IMR-90 (cell line): ENCODE results near the gene XYLT2. TPM values are rescaled to one million over a fixed set of nuclear protein-coding genes. Genes with fewer than 3 reads are reported as not detected.
A peak's percentile ranks its signal among the peaks of the same experiment; 100 is the strongest.

Experiments used
- ATAC-seq: fragments of 200-7000 bp; cut with Tn5 transposase; 2 replicates; pipeline ENCODE4 v1.9.1; 2020; ENCODE audit warnings: low read depth, mild to moderate bottlenecking, moderate library complexity
- BruUV-seq: library from RNA; stranded (reverse); fragments of 400-500 nt; replicated peaks from 2 replicates; lab custom pipeline; 2021; lab: Mats Ljungman, UMichigan
- CTCF ChIA-PET: fragments of 300-600 bp; formaldehyde crosslinking; extraction: SDS; loops from one replicate; lab custom pipeline; 2021; ENCODE audit warnings: antibody characterized with exemption; lab: Yijun Ruan, JAX
- POLR2A ChIA-PET: fragments of 300-600 bp; sonication (Branson Sonifier 250); formaldehyde crosslinking; loops from one replicate; lab custom pipeline; 2022; ENCODE audit warnings: antibody characterized with exemption; ENCODE audit not compliant: unreplicated experiment; lab: Charles Lee
- DNase-seq: peaks from one replicate; pipeline ENCODE4 v3.0.0; 2013
- H2AFZ ChIP-seq: replicated peaks from 2 replicates; pipeline ENCODE3; 2013; ENCODE audit warnings: low read length, mild to moderate bottlenecking; ENCODE audit not compliant: poor library complexity
- H2AK5ac ChIP-seq: 2 replicates; pipeline ENCODE4 v1.6.1; 2013; ENCODE audit warnings: low read depth, low read length, inconsistent platforms
- H2AK9ac ChIP-seq: replicated peaks from 2 replicates; pipeline ENCODE3; 2013; ENCODE audit warnings: mild to moderate bottlenecking, low read depth, low read length, moderate library complexity; ENCODE audit not compliant: poor library complexity
- H2BK120ac ChIP-seq: 2 replicates; pipeline ENCODE4 v1.6.1; 2013; ENCODE audit warnings: low read depth, low read length, inconsistent platforms
- H2BK15ac ChIP-seq: 3 replicates; pipeline ENCODE4 v1.6.1; 2013; ENCODE audit warnings: low read depth, low read length, inconsistent platforms
- H2BK20ac ChIP-seq: 2 replicates; pipeline ENCODE4 v1.6.1; 2013; ENCODE audit warnings: low read depth, mild to moderate bottlenecking, inconsistent platforms, low read length, moderate library complexity
- H2BK5ac ChIP-seq: 2 replicates; pipeline ENCODE4 v1.6.1; 2013; ENCODE audit warnings: mild to moderate bottlenecking, low read depth, low read length, inconsistent platforms; ENCODE audit not compliant: poor library complexity, severe bottlenecking
- H3K14ac ChIP-seq: replicated peaks from 2 replicates; pipeline ENCODE4 v1.6.1; 2013; ENCODE audit warnings: low read depth, low read length, inconsistent platforms
- H3K18ac ChIP-seq: 2 replicates; pipeline ENCODE4 v1.6.1; 2013; ENCODE audit warnings: low read depth, low read length, control low read depth
- H3K23ac ChIP-seq: 2 replicates; pipeline ENCODE4 v1.6.1; 2013; ENCODE audit warnings: low read depth, low read length, inconsistent platforms
- H3K27ac ChIP-seq: 2 replicates; pipeline ENCODE4 v1.5.1; 2013; ENCODE audit warnings: mild to moderate bottlenecking, control low read depth, low read length; ENCODE audit not compliant: insufficient read depth
- H3K27me3 ChIP-seq: 2 replicates; pipeline ENCODE4 v1.6.1; 2013; ENCODE audit warnings: low read length; ENCODE audit not compliant: control insufficient read depth, insufficient read depth
- H3K36me3 ChIP-seq: 2 replicates; pipeline ENCODE4 v1.6.1; 2013; ENCODE audit warnings: low read length, mixed read lengths; ENCODE audit not compliant: control insufficient read depth, insufficient read depth
- H3K4ac ChIP-seq: 2 replicates; pipeline ENCODE4 v1.6.1; 2013; ENCODE audit warnings: low read depth, low read length, inconsistent platforms
- H3K4me1 ChIP-seq: 2 replicates; pipeline ENCODE4 v1.6.1; 2013; ENCODE audit warnings: low read length, mixed read lengths; ENCODE audit not compliant: control insufficient read depth, insufficient read depth
- H3K4me2 ChIP-seq: 2 replicates; pipeline ENCODE4 v1.6.1; 2013; ENCODE audit warnings: low read depth, mild to moderate bottlenecking, control low read depth, low read length, moderate library complexity
- H3K4me3 ChIP-seq: 2 replicates; pipeline ENCODE4 v1.5.1; 2013; ENCODE audit warnings: low read depth, mild to moderate bottlenecking, control low read depth, low read length, moderate library complexity; ENCODE audit not compliant: insufficient read depth
- H3K56ac ChIP-seq: 2 replicates; pipeline ENCODE4 v1.6.1; 2013; ENCODE audit warnings: low read length, inconsistent platforms; ENCODE audit not compliant: insufficient read depth; ENCODE audit errors: extremely low read depth
- H3K79me1 ChIP-seq, 2 experiments: 2 replicates each; pipeline ENCODE4 v1.6.1; 2013; ENCODE audit warnings: low read length in 2 of 2, inconsistent platforms in 1 of 2, low read depth in 1 of 2
- H3K9ac ChIP-seq: 2 replicates; pipeline ENCODE4 v1.6.1; 2013; ENCODE audit warnings: low read depth, low read length, control low read depth
- H3K9me1 ChIP-seq: 2 replicates; pipeline ENCODE4 v1.6.1; 2013; ENCODE audit warnings: low read length, inconsistent platforms; ENCODE audit not compliant: insufficient read depth
- H3K9me3 ChIP-seq: 2 replicates; pipeline ENCODE4 v1.6.1; 2013; ENCODE audit warnings: low read length; ENCODE audit not compliant: control insufficient read depth, insufficient read depth
- H4K20me1 ChIP-seq: 2 replicates; pipeline ENCODE4 v1.6.1; 2013; ENCODE audit warnings: low read length, inconsistent platforms; ENCODE audit not compliant: insufficient read depth
- H4K5ac ChIP-seq: 2 replicates; pipeline ENCODE4 v1.6.1; 2013; ENCODE audit warnings: mild to moderate bottlenecking, low read depth, low read length, control low read depth
- H4K8ac ChIP-seq, 2 experiments: 2 replicates each; pipeline ENCODE4 v1.6.1; 2013; ENCODE audit warnings: low read depth in 2 of 2, low read length in 2 of 2, control low read depth in 1 of 2, inconsistent platforms in 1 of 2
- H4K91ac ChIP-seq: 2 replicates; pipeline ENCODE4 v1.6.1; 2013; ENCODE audit warnings: low read depth, low read length, inconsistent platforms; ENCODE audit not compliant: insufficient read depth
- BHLHE40 ChIP-seq: fragments of 150-350 bp; IDR thresholded peaks from 2 replicates; pipeline ENCODE4 v1.6.1; 2016; ENCODE audit warnings: mild to moderate bottlenecking, low read depth, low read length
- CEBPB ChIP-seq: IDR thresholded peaks from 2 replicates; pipeline ENCODE4 v1.6.1; 2012; ENCODE audit warnings: low read depth, low read length, improper control_type of control experiment
- CHD1 ChIP-seq: IDR thresholded peaks from 2 replicates; pipeline ENCODE4 v1.6.1; 2012; ENCODE audit warnings: low read depth, low read length, improper control_type of control experiment
- CTCF ChIP-seq: conservative IDR thresholded peaks from 2 replicates; pipeline ENCODE4 v1.5.1; 2012; ENCODE audit warnings: mild to moderate bottlenecking, low read depth, low read length, improper control_type of control experiment
- ELK1 ChIP-seq: fragments of 150-350 bp; IDR thresholded peaks from 2 replicates; pipeline ENCODE4 v1.6.1; 2016; ENCODE audit warnings: low read depth, mild to moderate bottlenecking, low read length, moderate library complexity, borderline replicate concordance
- FOS ChIP-seq: fragments of 150-350 bp; IDR thresholded peaks from 2 replicates; pipeline ENCODE4 v1.6.1; 2016; ENCODE audit warnings: low read depth, low read length
- MAFK ChIP-seq: IDR thresholded peaks from 2 replicates; pipeline ENCODE4 v1.6.1; 2012; ENCODE audit warnings: low read depth, low read length, improper control_type of control experiment
- MAZ ChIP-seq: IDR thresholded peaks from 2 replicates; pipeline ENCODE4 v1.6.1; 2012; ENCODE audit warnings: low read depth, mild to moderate bottlenecking, low read length, improper control_type of control experiment, moderate library complexity, borderline replicate concordance
- MXI1 ChIP-seq: IDR thresholded peaks from 2 replicates; pipeline ENCODE4 v1.6.1; 2012; ENCODE audit warnings: low read depth, mild to moderate bottlenecking, low read length, moderate library complexity, borderline replicate concordance
- NFE2L2 ChIP-seq: fragments of 150-350 bp; IDR thresholded peaks from 2 replicates; pipeline ENCODE4 v1.6.1; 2016; ENCODE audit warnings: low read depth, mild to moderate bottlenecking, low read length
- POLR2A ChIP-seq: IDR thresholded peaks from 2 replicates; pipeline ENCODE4 v1.6.1; 2012; ENCODE audit warnings: mild to moderate bottlenecking, low read depth, low read length
- RAD21 ChIP-seq: IDR thresholded peaks from 2 replicates; pipeline ENCODE4 v1.6.1; 2012; ENCODE audit warnings: low read length, improper control_type of control experiment
- RCOR1 ChIP-seq: IDR thresholded peaks from 2 replicates; pipeline ENCODE4 v1.6.1; 2012; ENCODE audit warnings: mild to moderate bottlenecking, low read length, improper control_type of control experiment; ENCODE audit not compliant: insufficient replicate concordance
- RFX5 ChIP-seq: IDR thresholded peaks from 2 replicates; pipeline ENCODE4 v1.8.0; 2012; ENCODE audit warnings: low read depth, mild to moderate bottlenecking, low read length, moderate library complexity
- SMC3 ChIP-seq: fragments of 150-350 bp; IDR thresholded peaks from 2 replicates; pipeline ENCODE4 v1.6.1; 2016; ENCODE audit warnings: low read depth, mild to moderate bottlenecking, antibody characterized with exemption, low read length, moderate library complexity
- USF2 ChIP-seq: fragments of 150-350 bp; IDR thresholded peaks from 2 replicates; pipeline ENCODE4 v1.6.1; 2017; ENCODE audit warnings: mild to moderate bottlenecking, antibody characterized with exemption, low read length, low read depth
- WGBS, 2 experiments: methylation state at CpG; one replicate each; pipeline versions ENCODE4 v1.1.5 to v1.1.7; 2013; ENCODE audit warnings: missing lambda C conversion rate in 2 of 2; ENCODE audit not compliant: insufficient read length in 1 of 2; ENCODE audit errors: extremely low coverage in 2 of 2; 5-methylcytosine and 5-hydroxymethylcytosine counted together
- dilution Hi-C: fragments of 300-500 bp; cut with HindIII; formaldehyde crosslinking; loops from one replicate; pipeline ENCODE4 v1.14.3; 2018; ENCODE audit warnings: low sequenced_read_pairs; ENCODE audit not compliant: unreplicated experiment
- in situ Hi-C: fragments of 300-500 bp; cut with MboI; formaldehyde crosslinking; loops from 3 replicates; pipeline ENCODE4 v1.14.3; 2019; ENCODE audit warnings: low sequenced_read_pairs, inconsistent platforms, mixed read lengths
- intact Hi-C: fragments of 100-400 bp; cut with micrococcal nuclease; formaldehyde crosslinking; loops from 2 replicates; pipeline ENCODE4 v1.10.0; 2022
- polyA plus RNA-seq, 3 experiments: library from polyadenylated mRNA; depleted of rRNA; stranded (reverse); fragments of >200 nt; gene quantifications; 2 replicates each; pipeline ENCODE4 v1.2.3, GENCODE V29; 2012; ENCODE audit warnings: low replicate concordance in 1 of 3
- total RNA-seq: library from RNA; depleted of rRNA; stranded (reverse); fragments of >200 nt; gene quantifications from 2 replicates; pipeline ENCODE4 v1.2.3, GENCODE V29; 2012

XYLT2 gene
- total and polyA plus RNA-seq, 2 of the 4 experiments (the other 2 are of a cell fraction) = 27.7 to 31.9 TPM

- Histone ChIP-seq H3K27ac (no peak overlapping the region), H3K9me1 (peaks cover 9% of the 10 kb centered on the region; the same call in 1 of the 2 replicates), H3K56ac (no peak overlapping the region), H3K23ac (no peak overlapping the region), H2BK120ac (no peak overlapping the region), H4K91ac (no peak overlapping the region), H2BK20ac (no peak overlapping the region), H2AK9ac (peak overlapping the region; percentile 7), H2AFZ (peak overlapping the region; percentile 37), H3K18ac (no peak overlapping the region), H4K20me1 (peaks cover 22% of the 10 kb centered on the region; the same call in 1 of the 2 replicates), H3K27me3 (no peaks in the 10 kb centered on the region), H4K5ac (no peak overlapping the region), H3K4ac (0 out of 2 replicates have a peak overlapping the region, but pooled peaks have one; percentile 54), H4K8ac (no peak overlapping the region), H2BK5ac (no peak overlapping the region), H2AK5ac (peak overlapping the region; percentile 1; the same call in 1 of the 2 replicates), H3K9ac (no peak overlapping the region), H3K9me3 (no peaks in the 10 kb centered on the region), H3K79me1 (peaks cover 0 to 29% of the 10 kb centered on the region in 2 experiments; a peak in 1 of 4 replicates), H3K4me1 (peaks cover 11% of the 10 kb centered on the region), H3K4me2 (no peak overlapping the region), H3K4me3 (no peak overlapping the region), H3K36me3 (peaks cover 45% of the 10 kb centered on the region), H3K14ac (no peak overlapping the region), H2BK15ac (no peak overlapping the region)
- BruUV-seq = no TSS peak
- ATAC-seq = no peak
- WGBS, 2 experiments = 80% methylated on average over 1 of the region's 4 CpGs; no CpG with 5 or more reads in 1 of the 2 experiments
- in situ Hi-C loops = no loop called here
- intact Hi-C loops = no loop called here
- CTCF ChIA-PET = interaction anchor here (0.5 kb wide), 1 partner anchor 334 kb away, joined by 5 read pairs; no protein-coding TSS in a partner anchor
- DNase-seq = no peak
- TF ChIP-seq RAD21 = no peak
- no peak for TF ChIP-seq CHD1
- no peak for TF ChIP-seq MXI1
- TF ChIP-seq FOS = no peak
- no peak for TF ChIP-seq SMC3
- TF ChIP-seq CTCF = no peak
- no peak for TF ChIP-seq NFE2L2
- no peak for TF ChIP-seq POLR2A
- no peak for TF ChIP-seq RCOR1
- TF ChIP-seq ELK1 = no peak
- TF ChIP-seq RFX5 = no peak
- TF ChIP-seq MAZ = no peak
- no peak for TF ChIP-seq USF2
- no peak for TF ChIP-seq BHLHE40
- TF ChIP-seq CEBPB = no peak
- no peak for TF ChIP-seq MAFK
- POLR2A ChIA-PET = interaction anchor here (0.9 kb wide), 1 partner anchor 162 kb away, joined by 3 read pairs; the partner anchor contains the start of gene COL1A1
- dilution Hi-C loops = no loop called here
Observed at GRCh38 chr17:50364061-50364458, 18.1 kb downstream of the XYLT2 start.
